ENCODE measurements around the gene SGSM1.

SGSM1 gene

GRCh38 chr22:24805790-24806662, at the start of gene SGSM1:
Gene SGSM1 (plus strand): TSS chr22:24806211. CDS start chr22:24806326, 115 bp downstream.
- Mint-ChIP-seq H3K4me3 (peak within 1 kb of the TSS; percentile 69), H3K36me3 (ENCODE audit: low read depth) (no peaks in the 10 kb centered on the region), H3K27ac (peak within 1 kb of the TSS; percentile 36), H3K4me1 (ENCODE audit: low read depth) (peaks cover 33% of the 10 kb centered on the region), H3K27me3 (peaks cover 3% of the 10 kb centered on the region), H3K9me3 (no peaks in the 10 kb centered on the region)
- peak; percentile 86 for DNase-seq

DNA sequence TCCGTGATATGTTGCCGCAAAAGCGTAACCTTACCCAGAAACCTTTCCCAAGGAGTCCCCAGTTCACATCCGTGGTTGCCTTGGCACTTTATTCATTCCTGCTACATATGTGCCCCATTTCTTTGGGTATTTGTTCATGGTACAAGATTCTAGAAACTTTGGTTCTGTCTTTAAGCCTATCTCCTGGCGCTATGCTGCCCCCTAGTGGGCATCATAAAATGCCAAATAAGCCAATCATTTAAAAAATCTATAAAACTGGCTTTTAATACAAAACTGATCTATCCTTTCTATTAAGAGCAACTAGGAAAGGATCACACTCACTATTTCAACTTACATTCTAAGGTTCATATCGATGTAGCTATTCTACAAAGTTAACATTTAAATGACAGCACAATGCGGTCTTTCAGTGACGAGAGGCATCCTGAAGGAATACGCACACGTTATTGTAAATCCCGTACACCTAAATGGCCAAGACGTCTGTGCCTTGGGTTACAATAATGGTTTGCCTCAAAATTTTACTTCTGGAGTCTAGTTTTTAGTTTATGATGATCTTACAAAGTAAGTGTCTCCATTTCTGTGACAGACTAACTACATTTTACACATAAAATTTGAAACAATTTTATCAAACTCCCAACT, 47.7 kb upstream of the SGSM1 start:
- Mint-ChIP-seq H3K27me3 (no peaks in the 10 kb centered on the region), H3K27ac (no peak overlapping the region), H3K4me3 (no peak overlapping the region), H3K36me3 (ENCODE audit: low read depth) (no peaks in the 10 kb centered on the region), H3K4me1 (ENCODE audit: low read depth) (no peaks in the 10 kb centered on the region), H3K9me3 (no peaks in the 10 kb centered on the region)
- peak; percentile 53 for DNase-seq

GRCh38 chr22:24759765-24760164, 46.2 kb upstream of the SGSM1 start:
- H3K4me3 Mint-ChIP-seq = no peak overlapping the region
- DNase-seq = no peak
- no peaks in the 10 kb centered on the region for H3K4me1 Mint-ChIP-seq (ENCODE audit: low read depth)
- no peaks in the 10 kb centered on the region for H3K36me3 Mint-ChIP-seq (ENCODE audit: low read depth)
- H3K27me3 Mint-ChIP-seq = peaks cover 9% of the 10 kb centered on the region
- H3K9me3 Mint-ChIP-seq = no peaks in the 10 kb centered on the region
- no peak overlapping the region for H3K27ac Mint-ChIP-seq

GRCh38 chr22:24760708-24761306, 45.2 kb upstream of the SGSM1 start:
- Mint-ChIP-seq H3K36me3 (ENCODE audit: low read depth) (no peaks in the 10 kb centered on the region), H3K27me3 (peaks cover 10% of the 10 kb centered on the region), H3K4me3 (no peak overlapping the region), H3K4me1 (ENCODE audit: low read depth) (no peaks in the 10 kb centered on the region), H3K27ac (no peak overlapping the region), H3K9me3 (no peaks in the 10 kb centered on the region)
- no peak for DNase-seq

DNA sequence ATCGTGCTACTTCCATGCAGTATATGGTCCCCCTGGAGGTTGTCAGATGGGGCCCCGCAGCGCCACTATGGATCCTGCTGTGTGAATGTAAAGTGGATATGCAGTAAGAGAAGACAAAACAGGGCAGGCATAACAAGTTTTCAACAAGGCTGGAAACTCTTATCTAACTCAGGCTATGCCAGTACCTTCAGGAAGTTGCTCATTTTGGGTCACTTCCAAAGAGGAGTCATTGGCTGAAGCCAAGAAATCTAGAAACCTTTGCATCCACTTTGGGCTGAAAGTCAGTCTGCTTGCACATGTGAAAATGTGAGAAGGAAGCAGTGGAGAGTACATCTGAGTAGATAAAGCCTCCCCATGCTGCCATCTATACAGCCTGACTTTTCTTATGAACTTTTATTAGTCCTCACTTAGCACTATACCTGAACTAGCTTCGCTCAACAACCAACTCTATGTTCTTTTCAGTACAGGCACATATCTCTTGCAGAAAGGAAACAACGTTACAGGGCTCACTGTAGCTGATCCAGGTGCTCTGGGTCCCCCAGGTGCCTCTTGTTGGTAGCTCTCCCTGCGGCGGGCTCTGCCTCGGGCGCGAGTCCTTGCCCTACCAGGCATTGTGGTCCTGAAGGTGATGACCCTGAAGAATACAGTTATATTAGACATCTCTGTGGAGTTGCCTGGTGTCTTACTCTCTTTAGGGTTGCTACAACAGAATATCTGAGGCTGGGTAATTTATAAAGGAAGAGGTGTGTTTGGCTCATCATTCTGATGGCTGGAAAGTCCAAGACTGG, 43.9 kb upstream of the SGSM1 start:
- H3K36me3 Mint-ChIP-seq (ENCODE audit: low read depth) = no peaks in the 10 kb centered on the region

DNA sequence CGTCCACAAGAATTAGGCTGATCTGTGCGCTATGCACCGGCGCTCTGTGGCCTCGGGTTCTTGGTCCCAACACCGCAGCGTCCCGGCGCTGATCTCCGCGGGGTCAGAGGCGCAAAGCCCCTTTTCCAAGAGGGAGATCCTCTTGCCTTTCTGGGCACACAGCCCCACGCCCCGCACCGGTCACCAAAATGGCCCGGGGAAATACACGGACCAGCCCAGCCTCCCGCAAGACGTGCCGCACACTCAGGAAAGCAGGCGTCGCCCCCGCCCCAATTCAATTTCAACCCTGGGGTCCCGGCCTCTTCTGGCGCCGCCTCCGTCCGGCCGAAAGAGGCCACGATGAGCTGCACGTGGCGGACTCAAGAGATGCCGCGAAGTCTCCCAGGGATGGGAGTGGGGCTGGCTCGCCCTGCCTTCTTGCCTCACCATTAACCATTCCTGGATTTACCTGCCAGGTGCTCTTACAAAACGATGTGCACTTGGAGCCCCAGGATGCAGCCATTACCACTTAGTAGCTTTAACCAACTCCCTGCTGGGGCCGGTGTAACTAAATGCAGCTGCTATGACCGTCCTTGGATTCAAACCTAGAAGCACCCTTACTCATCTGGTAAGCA, 42.0 kb upstream of the SGSM1 start:
- no peak for DNase-seq
- Mint-ChIP-seq H3K9me3 (no peaks in the 10 kb centered on the region), H3K27me3 (peaks cover 10% of the 10 kb centered on the region), H3K4me3 (no peak overlapping the region), H3K36me3 (ENCODE audit: low read depth) (no peaks in the 10 kb centered on the region), H3K4me1 (ENCODE audit: low read depth) (no peaks in the 10 kb centered on the region), H3K27ac (no peak overlapping the region)

More for the DNA sequence above, 43.9 kb upstream of the SGSM1 start:
- Mint-ChIP-seq H3K27ac (no peak overlapping the region), H3K4me1 (ENCODE audit: low read depth) (no peaks in the 10 kb centered on the region), H3K4me3 (no peak overlapping the region), H3K27me3 (peaks cover 10% of the 10 kb centered on the region), H3K9me3 (no peaks in the 10 kb centered on the region)
- no peak for DNase-seq

- H3K36me3 Mint-ChIP-seq (ENCODE audit: low read depth) = no peaks in the 10 kb centered on the region
- H3K4me1 Mint-ChIP-seq (ENCODE audit: low read depth) = no peaks in the 10 kb centered on the region
- no peak overlapping the region for H3K4me3 Mint-ChIP-seq
- no peaks in the 10 kb centered on the region for H3K9me3 Mint-ChIP-seq
- H3K27me3 Mint-ChIP-seq = peaks cover 10% of the 10 kb centered on the region
- no peak overlapping the region for H3K27ac Mint-ChIP-seq
- DNase-seq = no peak
Measured at GRCh38 chr22:24765166-24765565, 40.8 kb upstream of the SGSM1 start.

DNA sequence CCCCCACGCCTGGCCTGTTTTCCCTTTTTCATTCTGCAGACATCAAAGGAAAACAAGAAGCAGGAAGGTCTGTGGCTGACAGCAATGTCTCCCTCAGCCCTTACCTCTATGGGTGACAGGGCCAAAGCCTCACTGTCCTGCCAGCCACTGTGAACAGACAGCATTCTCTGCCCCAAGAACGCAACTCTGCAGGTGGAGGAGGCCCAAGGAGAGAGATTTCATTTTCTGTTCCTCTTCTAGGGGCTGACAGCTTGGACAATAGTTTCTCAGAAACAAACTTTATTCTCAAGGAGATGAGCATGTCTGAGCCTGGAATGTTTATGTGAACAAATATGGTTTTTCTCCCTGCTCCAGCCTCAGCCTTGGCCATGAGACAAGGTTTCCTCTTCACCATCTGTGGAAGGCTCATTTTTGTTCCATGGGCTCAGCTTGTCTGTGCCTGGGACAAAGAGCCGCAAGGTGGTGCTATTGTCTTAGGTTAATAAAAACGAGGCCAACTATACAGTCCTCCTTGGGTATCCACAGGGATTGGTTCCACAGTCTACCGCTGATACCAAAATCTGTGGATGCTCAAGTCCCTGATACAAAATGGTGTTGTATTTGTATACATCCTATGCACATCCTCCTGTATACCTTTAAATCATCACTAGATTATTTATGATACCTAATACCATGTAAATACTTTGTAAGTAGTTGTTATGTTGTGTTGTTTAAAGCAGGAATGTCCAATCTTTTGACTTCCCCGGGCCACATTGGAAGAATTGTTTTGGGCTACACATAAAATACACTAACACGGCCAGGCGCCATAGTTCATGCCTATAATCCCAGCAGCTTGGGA, 37.3 kb upstream of the SGSM1 start:
- H3K4me1 Mint-ChIP-seq (ENCODE audit: low read depth) = no peaks in the 10 kb centered on the region
- no peaks in the 10 kb centered on the region for H3K9me3 Mint-ChIP-seq
- peaks cover 7% of the 10 kb centered on the region for H3K27me3 Mint-ChIP-seq
- no peaks in the 10 kb centered on the region for H3K36me3 Mint-ChIP-seq (ENCODE audit: low read depth)
- H3K27ac Mint-ChIP-seq = no peak overlapping the region
- DNase-seq = no peak
- no peak overlapping the region for H3K4me3 Mint-ChIP-seq

GRCh38 chr22:24772493-24773220, 33.4 kb upstream of the SGSM1 start:
- Mint-ChIP-seq H3K4me1 (ENCODE audit: low read depth) (no peaks in the 10 kb centered on the region), H3K9me3 (no peaks in the 10 kb centered on the region), H3K27ac (no peak overlapping the region), H3K36me3 (ENCODE audit: low read depth) (no peaks in the 10 kb centered on the region), H3K27me3 (peaks cover 10% of the 10 kb centered on the region), H3K4me3 (no peak overlapping the region)
- no peak for DNase-seq

- DNase-seq = no peak
- Mint-ChIP-seq H3K36me3 (ENCODE audit: low read depth) (no peaks in the 10 kb centered on the region), H3K9me3 (no peaks in the 10 kb centered on the region), H3K4me1 (ENCODE audit: low read depth) (no peaks in the 10 kb centered on the region), H3K4me3 (no peak overlapping the region), H3K27ac (no peak overlapping the region), H3K27me3 (peaks cover 19% of the 10 kb centered on the region)
Measured at GRCh38 chr22:24775769-24776492, 30.1 kb upstream of the SGSM1 start.

DNA sequence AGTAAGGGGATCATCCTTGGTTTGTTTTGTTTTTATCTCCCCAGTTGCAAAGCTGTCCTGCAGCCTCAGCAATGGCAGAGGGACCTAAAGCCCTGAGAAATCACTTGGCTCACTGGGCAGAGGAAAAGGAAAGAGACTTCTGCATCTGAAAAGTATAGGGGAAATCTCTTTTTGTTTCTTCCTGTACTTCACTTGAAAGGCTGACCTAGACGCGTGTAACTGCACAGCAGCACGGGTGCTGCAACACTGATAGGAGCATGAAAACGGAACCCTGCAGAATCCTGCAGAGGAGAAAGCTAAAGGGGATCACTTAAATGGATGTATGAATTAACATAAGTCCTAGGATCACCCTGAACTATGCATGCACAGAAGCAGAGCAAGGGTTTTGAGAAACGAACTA, 29.5 kb upstream of the SGSM1 start:
- DNase-seq = no peak
- Mint-ChIP-seq H3K9me3 (no peaks in the 10 kb centered on the region), H3K4me1 (ENCODE audit: low read depth) (no peaks in the 10 kb centered on the region), H3K36me3 (ENCODE audit: low read depth) (no peaks in the 10 kb centered on the region), H3K4me3 (no peak overlapping the region), H3K27ac (no peak overlapping the region), H3K27me3 (peaks cover 19% of the 10 kb centered on the region)

- DNase-seq = no peak
- Mint-ChIP-seq H3K9me3 (no peaks in the 10 kb centered on the region), H3K4me3 (no peak overlapping the region), H3K36me3 (ENCODE audit: low read depth) (no peaks in the 10 kb centered on the region), H3K27me3 (peaks cover 6% of the 10 kb centered on the region), H3K27ac (no peak overlapping the region), H3K4me1 (ENCODE audit: low read depth) (no peaks in the 10 kb centered on the region)
Measured at GRCh38 chr22:24789516-24789915, 16.5 kb upstream of the SGSM1 start.
